Panc1 (cell line): ENCODE data around the gene SNX1.

Source experiments
- POLR2AphosphoS5 ChIP-seq: IDR thresholded peaks from 2 replicates; pipeline ENCODE4 v1.6.1; 2012; ENCODE audit warnings: mild to moderate bottlenecking, low read depth, low read length, moderate library complexity
- SIN3A ChIP-seq: IDR thresholded peaks from 2 replicates; pipeline ENCODE4 v1.6.1; 2012; ENCODE audit warnings: low read depth, mild to moderate bottlenecking, low read length, moderate library complexity, borderline replicate concordance; ENCODE audit not compliant: insufficient read depth
- TF ChIP-seq, protein P1 (sequence below): fragments of 450-650 bp; IDR thresholded peaks from 2 replicates; pipeline ENCODE4 v1.5.1; 2017; ENCODE audit warnings: mild to moderate bottlenecking
- TF ChIP-seq, protein P2 (sequence below), 2 experiments: IDR thresholded peaks; 2 replicates each; pipeline ENCODE4 v1.6.1; 2011 to 2012; ENCODE audit warnings: low read depth in 2 of 2, control low read depth in 1 of 2, low read length in 1 of 2, mild to moderate bottlenecking in 1 of 2, moderate library complexity in 1 of 2; ENCODE audit not compliant: insufficient read depth in 1 of 2

GRCh38 chr15:64151727-64152506, 56.1 kb downstream of the SNX1 start, which contains the start of gene SNX22:
- TF ChIP-seq, protein P1, sequence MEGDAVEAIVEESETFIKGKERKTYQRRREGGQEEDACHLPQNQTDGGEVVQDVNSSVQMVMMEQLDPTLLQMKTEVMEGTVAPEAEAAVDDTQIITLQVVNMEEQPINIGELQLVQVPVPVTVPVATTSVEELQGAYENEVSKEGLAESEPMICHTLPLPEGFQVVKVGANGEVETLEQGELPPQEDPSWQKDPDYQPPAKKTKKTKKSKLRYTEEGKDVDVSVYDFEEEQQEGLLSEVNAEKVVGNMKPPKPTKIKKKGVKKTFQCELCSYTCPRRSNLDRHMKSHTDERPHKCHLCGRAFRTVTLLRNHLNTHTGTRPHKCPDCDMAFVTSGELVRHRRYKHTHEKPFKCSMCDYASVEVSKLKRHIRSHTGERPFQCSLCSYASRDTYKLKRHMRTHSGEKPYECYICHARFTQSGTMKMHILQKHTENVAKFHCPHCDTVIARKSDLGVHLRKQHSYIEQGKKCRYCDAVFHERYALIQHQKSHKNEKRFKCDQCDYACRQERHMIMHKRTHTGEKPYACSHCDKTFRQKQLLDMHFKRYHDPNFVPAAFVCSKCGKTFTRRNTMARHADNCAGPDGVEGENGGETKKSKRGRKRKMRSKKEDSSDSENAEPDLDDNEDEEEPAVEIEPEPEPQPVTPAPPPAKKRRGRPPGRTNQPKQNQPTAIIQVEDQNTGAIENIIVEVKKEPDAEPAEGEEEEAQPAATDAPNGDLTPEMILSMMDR, result no peak
- TF ChIP-seq POLR2AphosphoS5, result no peak
- TF ChIP-seq, protein P2, sequence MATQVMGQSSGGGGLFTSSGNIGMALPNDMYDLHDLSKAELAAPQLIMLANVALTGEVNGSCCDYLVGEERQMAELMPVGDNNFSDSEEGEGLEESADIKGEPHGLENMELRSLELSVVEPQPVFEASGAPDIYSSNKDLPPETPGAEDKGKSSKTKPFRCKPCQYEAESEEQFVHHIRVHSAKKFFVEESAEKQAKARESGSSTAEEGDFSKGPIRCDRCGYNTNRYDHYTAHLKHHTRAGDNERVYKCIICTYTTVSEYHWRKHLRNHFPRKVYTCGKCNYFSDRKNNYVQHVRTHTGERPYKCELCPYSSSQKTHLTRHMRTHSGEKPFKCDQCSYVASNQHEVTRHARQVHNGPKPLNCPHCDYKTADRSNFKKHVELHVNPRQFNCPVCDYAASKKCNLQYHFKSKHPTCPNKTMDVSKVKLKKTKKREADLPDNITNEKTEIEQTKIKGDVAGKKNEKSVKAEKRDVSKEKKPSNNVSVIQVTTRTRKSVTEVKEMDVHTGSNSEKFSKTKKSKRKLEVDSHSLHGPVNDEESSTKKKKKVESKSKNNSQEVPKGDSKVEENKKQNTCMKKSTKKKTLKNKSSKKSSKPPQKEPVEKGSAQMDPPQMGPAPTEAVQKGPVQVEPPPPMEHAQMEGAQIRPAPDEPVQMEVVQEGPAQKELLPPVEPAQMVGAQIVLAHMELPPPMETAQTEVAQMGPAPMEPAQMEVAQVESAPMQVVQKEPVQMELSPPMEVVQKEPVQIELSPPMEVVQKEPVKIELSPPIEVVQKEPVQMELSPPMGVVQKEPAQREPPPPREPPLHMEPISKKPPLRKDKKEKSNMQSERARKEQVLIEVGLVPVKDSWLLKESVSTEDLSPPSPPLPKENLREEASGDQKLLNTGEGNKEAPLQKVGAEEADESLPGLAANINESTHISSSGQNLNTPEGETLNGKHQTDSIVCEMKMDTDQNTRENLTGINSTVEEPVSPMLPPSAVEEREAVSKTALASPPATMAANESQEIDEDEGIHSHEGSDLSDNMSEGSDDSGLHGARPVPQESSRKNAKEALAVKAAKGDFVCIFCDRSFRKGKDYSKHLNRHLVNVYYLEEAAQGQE (IDR thresholded peaks at IDR 0.05; ENCODE audit: insufficient read depth in 1 of 2, low read depth in 2 of 2, low read length in 1 of 2), result 0 out of 4 replicates have a peak, but pooled peaks of 1 of the 2 experiments have one; percentile 15
- 0 out of 2 replicates have a peak, but pooled peaks have one; percentile 6 for TF ChIP-seq SIN3A
